NB4 (cell line): ENCODE data around the gene PTPRN.

ENCODE experiments used
- DNase-seq: peaks from one replicate; pipeline ENCODE4 v3.0.0; 2010; ENCODE audit warnings: low read depth
- H3K4me3 ChIP-seq: one replicate; pipeline ENCODE4 v1.5.1; 2011; ENCODE audit warnings: mild to moderate bottlenecking, low read depth, low read length, moderate library complexity
- CTCF ChIP-seq: IDR thresholded peaks from one replicate; pipeline ENCODE4 v1.5.1; 2012; ENCODE audit warnings: low read depth, low read length
- MAX ChIP-seq: IDR thresholded peaks from 2 replicates; pipeline ENCODE4 v1.6.1; 2011; ENCODE audit warnings: low read depth, low read length
- MYC ChIP-seq: IDR thresholded peaks from 2 replicates; pipeline ENCODE4 v1.6.1; 2011; ENCODE audit warnings: low read depth, low read length
- POLR2A ChIP-seq: IDR thresholded peaks from 2 replicates; pipeline ENCODE4 v1.6.1; 2011; ENCODE audit warnings: mild to moderate bottlenecking; ENCODE audit not compliant: insufficient read length; ENCODE audit errors: extremely low read depth

The PTPRN gene

GRCh38 chr2:219300022-219300421 is 9.2 kb downstream of the PTPRN start:
- TF ChIP-seq MYC = no peak
- TF ChIP-seq MAX = no peak
- no peak for TF ChIP-seq CTCF
- no peak for TF ChIP-seq POLR2A
- no peak for DNase-seq
- no peak overlapping the region for H3K4me3 ChIP-seq

GRCh38 chr2:219299372-219299760 is 9.8 kb downstream of the PTPRN start:
- TF ChIP-seq CTCF (no peak), MYC (no peak), MAX (no peak), POLR2A (no peak)
- no peak for DNase-seq

GRCh38 chr2:219298759-219299371 is 10.3 kb downstream of the PTPRN start:
- peak; percentile 82 for DNase-seq
- TF ChIP-seq CTCF = peak; percentile 98
- TF ChIP-seq MAX = 0 out of 2 replicates have a peak, but pooled peaks have one; percentile 20
- TF ChIP-seq POLR2A = no peak
- TF ChIP-seq MYC = no peak
- H3K4me3 ChIP-seq = no peak overlapping the region

More at GRCh38 chr2:219299372-219299760, 9.8 kb downstream of the PTPRN start:
- no peak overlapping the region for H3K4me3 ChIP-seq

- no peak overlapping the region for H3K4me3 ChIP-seq
- DNase-seq = no peak
- no peak for TF ChIP-seq MYC
- TF ChIP-seq POLR2A = no peak
- TF ChIP-seq CTCF = no peak
- no peak for TF ChIP-seq MAX
Observed at GRCh38 chr2:219297766-219298456, 11.3 kb downstream of the PTPRN start.

GRCh38 chr2:219296631-219297391 is 12.4 kb downstream of the PTPRN start:
- TF ChIP-seq CTCF (no peak), MYC (no peak), MAX (no peak), POLR2A (no peak)
- H3K4me3 ChIP-seq = no peak overlapping the region
- no peak for DNase-seq
